Brain microvascular endothelial cell (primary cell): ENCODE data around the gene LRRC10.
A peak's percentile ranks its signal among the peaks of the same experiment; 100 is the strongest.

Experiments
- DNase-seq: peaks from one replicate; pipeline ENCODE4 v3.0.0-alpha.2; 2020
- H3K27ac ChIP-seq: fragments of 250-450 bp; sonication (Bioruptor Pico); 2 replicates; pipeline ENCODE4 v1.5.1; 2020; ENCODE audit warnings: mild to moderate bottlenecking, moderate library complexity
- H3K27me3 ChIP-seq: fragments of 250-450 bp; sonication (Bioruptor Pico); replicated peaks from 2 replicates; pipeline ENCODE4 v1.5.1; 2020; ENCODE audit warnings: mild to moderate bottlenecking
- H3K36me3 ChIP-seq: fragments of 250-450 bp; sonication (Bioruptor Pico); replicated peaks from 2 replicates; pipeline ENCODE4 v1.5.1; 2020; ENCODE audit warnings: mild to moderate bottlenecking
- H3K4me3 ChIP-seq: 2 replicates; pipeline ENCODE4 v1.5.1; 2011; ENCODE audit warnings: low read depth, mild to moderate bottlenecking, control low read depth, low read length, moderate library complexity
- in situ Hi-C: cut with HindIII; loops from 2 replicates; pipeline ENCODE4 v1.10.0; 2017; ENCODE audit warnings: low sequenced_read_pairs, low pct_ligation_motif_present
- TF ChIP-seq, protein P1 (sequence below): IDR thresholded peaks from 2 replicates; pipeline ENCODE4 v1.5.1; 2011; ENCODE audit warnings: low read depth, mild to moderate bottlenecking, moderate library complexity, low read length, control low read depth, inconsistent platforms; ENCODE audit errors: missing control alignments

The LRRC10 gene

DNA sequence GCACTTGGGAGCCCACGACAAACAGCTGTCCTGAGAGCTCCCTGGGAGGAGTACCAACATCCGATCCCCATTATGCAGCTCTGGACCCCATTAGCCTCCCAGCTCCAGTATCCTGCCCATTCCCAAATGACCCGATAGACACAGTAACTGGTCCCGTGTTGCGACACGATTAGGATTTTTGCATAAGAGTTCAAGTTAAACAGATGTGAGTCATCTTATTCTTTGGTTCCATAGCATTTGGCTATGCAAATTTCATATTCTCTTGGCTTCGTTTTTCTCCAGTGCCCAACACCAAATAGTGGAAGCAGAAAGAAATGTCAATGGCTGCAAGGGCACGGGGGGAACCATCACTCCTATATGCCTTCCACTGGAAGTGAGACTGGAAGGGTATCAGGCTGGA, 43.0 kb upstream of the LRRC10 start:
- no peak for DNase-seq
- H3K36me3 ChIP-seq = no peaks in the 10 kb centered on the region
- TF ChIP-seq, protein P1, sequence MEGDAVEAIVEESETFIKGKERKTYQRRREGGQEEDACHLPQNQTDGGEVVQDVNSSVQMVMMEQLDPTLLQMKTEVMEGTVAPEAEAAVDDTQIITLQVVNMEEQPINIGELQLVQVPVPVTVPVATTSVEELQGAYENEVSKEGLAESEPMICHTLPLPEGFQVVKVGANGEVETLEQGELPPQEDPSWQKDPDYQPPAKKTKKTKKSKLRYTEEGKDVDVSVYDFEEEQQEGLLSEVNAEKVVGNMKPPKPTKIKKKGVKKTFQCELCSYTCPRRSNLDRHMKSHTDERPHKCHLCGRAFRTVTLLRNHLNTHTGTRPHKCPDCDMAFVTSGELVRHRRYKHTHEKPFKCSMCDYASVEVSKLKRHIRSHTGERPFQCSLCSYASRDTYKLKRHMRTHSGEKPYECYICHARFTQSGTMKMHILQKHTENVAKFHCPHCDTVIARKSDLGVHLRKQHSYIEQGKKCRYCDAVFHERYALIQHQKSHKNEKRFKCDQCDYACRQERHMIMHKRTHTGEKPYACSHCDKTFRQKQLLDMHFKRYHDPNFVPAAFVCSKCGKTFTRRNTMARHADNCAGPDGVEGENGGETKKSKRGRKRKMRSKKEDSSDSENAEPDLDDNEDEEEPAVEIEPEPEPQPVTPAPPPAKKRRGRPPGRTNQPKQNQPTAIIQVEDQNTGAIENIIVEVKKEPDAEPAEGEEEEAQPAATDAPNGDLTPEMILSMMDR = no peak
- H3K27ac ChIP-seq = no peak overlapping the region
- in situ Hi-C loops = no loop called here
- no peaks in the 10 kb centered on the region for H3K27me3 ChIP-seq
- no peak overlapping the region for H3K4me3 ChIP-seq

DNA sequence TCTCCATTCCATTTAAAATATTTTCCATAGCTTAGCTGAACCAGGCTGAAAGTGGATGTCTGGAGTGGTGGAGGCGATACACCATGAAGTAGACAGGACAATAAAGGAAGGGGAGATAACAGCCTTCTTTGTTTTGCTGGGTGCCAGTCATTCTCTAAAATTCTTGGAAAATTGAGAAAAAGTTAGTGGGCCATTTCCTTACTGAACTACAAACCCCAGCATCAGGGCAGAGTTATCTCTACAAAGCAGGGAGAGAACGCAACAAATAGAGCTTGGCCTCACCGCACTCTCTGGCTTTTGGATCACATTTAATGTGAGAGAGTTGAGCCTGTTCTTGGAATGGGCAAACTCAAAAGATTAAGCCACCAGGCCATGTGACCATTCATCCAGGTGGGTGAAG, 41.2 kb upstream of the LRRC10 start:
- in situ Hi-C loops = no loop called here
- H3K4me3 ChIP-seq = no peak overlapping the region
- no peak overlapping the region for H3K27ac ChIP-seq
- no peaks in the 10 kb centered on the region for H3K36me3 ChIP-seq
- no peaks in the 10 kb centered on the region for H3K27me3 ChIP-seq
- DNase-seq = no peak
- TF ChIP-seq, protein P1 = no peak

DNA sequence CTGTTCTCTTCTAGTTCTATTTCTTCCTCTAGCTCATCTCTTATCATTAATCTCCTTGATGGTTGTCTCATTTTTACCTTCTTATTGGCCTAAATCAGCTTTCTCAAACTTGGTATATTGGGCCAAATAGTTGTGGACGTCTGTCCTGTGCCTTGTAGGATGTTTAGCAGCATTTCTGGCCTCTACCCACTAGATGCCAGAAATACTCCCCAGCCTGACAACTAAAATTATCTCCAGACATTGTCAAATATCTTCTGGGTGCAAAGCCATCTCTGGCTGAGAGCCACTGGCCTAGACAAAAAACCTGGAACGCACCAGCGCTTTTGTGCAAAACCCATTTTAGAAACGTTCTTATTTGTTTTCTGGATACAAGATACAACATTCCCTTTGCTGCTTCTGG, 38.8 kb upstream of the LRRC10 start:
- no peak overlapping the region for H3K4me3 ChIP-seq
- no peaks in the 10 kb centered on the region for H3K27me3 ChIP-seq
- TF ChIP-seq, protein P1 = no peak
- in situ Hi-C loops = no loop called here
- DNase-seq = no peak
- no peaks in the 10 kb centered on the region for H3K36me3 ChIP-seq
- no peak overlapping the region for H3K27ac ChIP-seq

DNA sequence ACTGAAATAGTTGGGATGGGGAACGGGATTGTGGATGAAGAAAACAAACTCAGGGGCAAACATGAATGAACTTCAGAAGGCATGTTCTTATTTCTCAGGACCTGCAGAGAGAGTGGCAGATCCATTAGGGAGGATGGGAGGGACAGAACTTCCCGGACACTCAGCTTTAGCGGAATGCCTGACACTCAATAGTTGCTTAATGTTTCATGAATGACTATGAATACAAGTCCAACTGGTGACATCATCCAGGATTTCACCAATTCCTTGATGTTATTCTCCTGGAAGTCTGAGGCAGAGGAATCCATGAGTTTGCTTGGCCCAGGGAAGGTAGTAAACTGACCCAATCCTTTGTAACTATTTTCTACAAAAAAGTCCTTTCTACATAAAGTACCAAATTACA, 37.8 kb upstream of the LRRC10 start:
- no peaks in the 10 kb centered on the region for H3K27me3 ChIP-seq
- no peaks in the 10 kb centered on the region for H3K36me3 ChIP-seq
- no peak overlapping the region for H3K4me3 ChIP-seq
- peak; percentile 87 for DNase-seq
- TF ChIP-seq, protein P1 = no peak
- H3K27ac ChIP-seq = no peak overlapping the region
- in situ Hi-C loops = no loop called here

DNA sequence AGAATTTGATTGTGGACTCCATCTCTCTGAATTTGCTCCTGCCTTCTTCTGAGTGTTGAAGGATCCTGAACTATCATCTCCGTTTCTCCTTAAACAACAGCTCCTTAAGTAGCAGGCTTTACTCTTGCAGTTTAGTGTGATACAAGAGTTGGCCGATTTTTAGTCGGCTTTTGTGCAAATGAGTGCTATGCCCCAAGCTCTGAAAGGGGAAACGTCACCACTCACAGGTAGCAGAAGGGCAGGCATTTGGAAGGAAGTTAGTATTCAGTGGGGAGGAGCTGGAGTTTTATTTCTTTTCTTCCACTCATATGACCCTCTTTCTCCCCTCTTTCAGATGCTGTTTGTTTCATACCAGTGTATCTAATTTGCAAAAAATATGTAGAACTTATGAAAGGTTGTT, 36.5 kb upstream of the LRRC10 start:
- in situ Hi-C loops = no loop called here
- Histone ChIP-seq H3K36me3 (no peaks in the 10 kb centered on the region), H3K27ac (no peak overlapping the region), H3K27me3 (no peaks in the 10 kb centered on the region), H3K4me3 (no peak overlapping the region)
- no peak for DNase-seq
- TF ChIP-seq, protein P1 = no peak

DNA sequence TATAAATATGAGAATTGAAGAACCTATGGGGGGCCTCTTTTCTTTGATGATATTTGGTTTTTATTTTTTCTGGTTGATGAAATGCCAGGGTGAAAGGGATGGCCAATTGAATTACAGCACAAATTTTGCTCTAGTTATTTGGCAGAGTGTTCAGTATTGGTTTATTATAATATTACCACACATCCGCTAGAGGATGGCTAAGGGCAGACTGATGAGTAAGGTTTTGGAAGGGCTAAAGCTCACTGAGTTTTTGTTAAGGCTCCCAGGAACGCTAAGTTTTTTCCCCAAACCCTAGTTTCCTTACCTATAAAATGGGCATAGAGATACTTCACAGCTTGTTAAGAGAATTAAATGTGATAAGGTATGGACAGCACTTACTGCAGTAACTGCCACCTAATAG, 34.3 kb upstream of the LRRC10 start:
- TF ChIP-seq, protein P1 = no peak
- H3K27me3 ChIP-seq = no peaks in the 10 kb centered on the region
- in situ Hi-C loops = no loop called here
- no peaks in the 10 kb centered on the region for H3K36me3 ChIP-seq
- no peak overlapping the region for H3K4me3 ChIP-seq
- no peak for DNase-seq
- H3K27ac ChIP-seq = no peak overlapping the region
